Measurements from ENCODE around the gene SNRPB2.

The SNRPB2 gene

DNA sequence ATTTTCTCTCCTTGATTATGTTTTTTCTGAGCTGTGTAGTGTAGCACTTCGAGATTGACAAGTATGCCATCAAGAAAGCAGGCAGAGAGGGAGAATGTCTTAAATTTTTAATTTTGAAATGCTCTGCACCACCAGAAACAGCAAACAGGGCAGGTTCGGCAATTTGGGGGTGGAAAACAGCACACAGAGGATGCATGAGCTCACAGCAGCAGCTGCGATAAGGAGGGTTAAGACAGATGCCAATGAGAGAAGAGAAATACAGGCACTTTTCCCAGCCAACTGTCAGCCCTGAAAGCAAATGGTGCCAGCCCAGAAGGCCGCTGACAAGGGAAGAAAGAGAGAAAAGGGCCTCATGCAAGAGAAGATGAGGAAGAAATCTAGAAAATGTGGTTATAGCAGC is 15.1 kb upstream of the SNRPB2 start:
- Histone ChIP-seq H3K9me3 (ENCODE audit: insufficient read depth, low read depth, low read length) (no peaks in the 10 kb centered on the region), H3K9ac (ENCODE audit: low read length) (no peak overlapping the region), H2BK5ac (ENCODE audit: low read depth, low read length, poor library complexity) (no peak overlapping the region), H3K4me1 (ENCODE audit: control insufficient read depth in 1 of 2, insufficient read depth in 2 of 2, low read length in 2 of 2) (no peaks in the 10 kb centered on the region), H3K36me3 (ENCODE audit: control insufficient read depth in 1 of 2, insufficient read depth in 2 of 2, low read length in 2 of 2) (no peaks in the 10 kb centered on the region), H3K4ac (ENCODE audit: low read depth, low read length) (no peak overlapping the region), H2AK5ac (ENCODE audit: low read length) (no peak overlapping the region), H4K12ac (ENCODE audit: low read depth, low read length) (no peak overlapping the region), H4K8ac (ENCODE audit: low read depth, low read length) (no peak overlapping the region), H3K27me3 (ENCODE audit: insufficient read depth, low read length) (no peaks in the 10 kb centered on the region), H4K91ac (ENCODE audit: low read depth, low read length) (no peak overlapping the region), H2AFZ (ENCODE audit: insufficient read depth, low read length, poor library complexity) (no peak overlapping the region), H2BK12ac (ENCODE audit: low read length) (no peak overlapping the region), H3K18ac (ENCODE audit: low read length) (no peak overlapping the region), H3K4me2 (ENCODE audit: low read length) (no peak overlapping the region), H2BK120ac (ENCODE audit: insufficient read depth, low read length, poor library complexity) (no peak overlapping the region), H3K79me1 (ENCODE audit: low read length) (no peaks in the 10 kb centered on the region), H3K79me2 (ENCODE audit: control insufficient read depth, insufficient read depth, low read length, poor library complexity) (no peaks in the 10 kb centered on the region), H3K4me3 (ENCODE audit: low read depth, low read length) (no peak overlapping the region), H3K14ac (ENCODE audit: low read length) (no peak overlapping the region), H3K23ac (ENCODE audit: low read length) (no peak overlapping the region), H3K27ac (ENCODE audit: low read depth, low read length) (no peak overlapping the region)
- DNase-seq = no peak
- WGBS (ENCODE audit: extremely low coverage, insufficient coverage, insufficient read length) = no CpG with 5 or more reads among the region's 4 CpGs

DNA sequence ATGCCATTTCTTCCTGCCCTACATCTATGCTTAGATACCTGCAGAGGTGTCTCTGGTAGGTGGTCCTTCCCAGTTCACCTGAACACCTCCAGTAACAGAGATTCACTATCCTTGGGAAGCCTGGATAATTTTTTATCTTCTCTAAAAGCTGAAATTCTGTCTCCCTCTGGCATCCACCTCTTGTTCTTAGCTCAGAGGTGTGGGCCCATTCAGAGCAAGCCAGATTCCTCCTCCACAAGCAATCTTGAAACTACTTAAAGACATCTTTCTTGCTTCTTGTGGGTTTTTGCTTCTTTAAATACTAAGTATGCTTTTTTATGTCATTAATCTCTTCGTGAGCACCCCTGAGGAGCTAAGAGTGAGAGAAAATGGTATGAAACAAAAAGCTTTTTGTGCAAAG is 10.4 kb upstream of the SNRPB2 start:
- Histone ChIP-seq H3K27ac (ENCODE audit: low read depth, low read length) (no peak overlapping the region), H3K9me3 (ENCODE audit: insufficient read depth, low read depth, low read length) (no peaks in the 10 kb centered on the region), H3K4me2 (ENCODE audit: low read length) (no peak overlapping the region), H3K79me2 (ENCODE audit: control insufficient read depth, insufficient read depth, low read length, poor library complexity) (no peaks in the 10 kb centered on the region), H2BK5ac (ENCODE audit: low read depth, low read length, poor library complexity) (no peak overlapping the region), H3K18ac (ENCODE audit: low read length) (no peak overlapping the region), H3K36me3 (ENCODE audit: control insufficient read depth in 1 of 2, insufficient read depth in 2 of 2, low read length in 2 of 2) (no peaks in the 10 kb centered on the region), H3K23ac (ENCODE audit: low read length) (no peak overlapping the region), H4K12ac (ENCODE audit: low read depth, low read length) (no peak overlapping the region), H4K8ac (ENCODE audit: low read depth, low read length) (no peak overlapping the region), H2BK12ac (ENCODE audit: low read length) (no peak overlapping the region), H2AK5ac (ENCODE audit: low read length) (no peak overlapping the region), H3K4me1 (ENCODE audit: control insufficient read depth in 1 of 2, insufficient read depth in 2 of 2, low read length in 2 of 2) (no peaks in the 10 kb centered on the region), H2AFZ (ENCODE audit: insufficient read depth, low read length, poor library complexity) (no peak overlapping the region), H3K14ac (ENCODE audit: low read length) (no peak overlapping the region), H2BK120ac (ENCODE audit: insufficient read depth, low read length, poor library complexity) (no peak overlapping the region), H3K4ac (ENCODE audit: low read depth, low read length) (no peak overlapping the region), H3K9ac (ENCODE audit: low read length) (no peak overlapping the region), H4K91ac (ENCODE audit: low read depth, low read length) (no peak overlapping the region), H3K79me1 (ENCODE audit: low read length) (no peaks in the 10 kb centered on the region), H3K4me3 (ENCODE audit: low read depth, low read length) (no peak overlapping the region), H3K27me3 (ENCODE audit: insufficient read depth, low read length) (peaks cover 2% of the 10 kb centered on the region)
- no peak for DNase-seq
- WGBS (ENCODE audit: extremely low coverage, insufficient coverage, insufficient read length) = no CpG with 5 or more reads among the region's 1 CpG

DNA sequence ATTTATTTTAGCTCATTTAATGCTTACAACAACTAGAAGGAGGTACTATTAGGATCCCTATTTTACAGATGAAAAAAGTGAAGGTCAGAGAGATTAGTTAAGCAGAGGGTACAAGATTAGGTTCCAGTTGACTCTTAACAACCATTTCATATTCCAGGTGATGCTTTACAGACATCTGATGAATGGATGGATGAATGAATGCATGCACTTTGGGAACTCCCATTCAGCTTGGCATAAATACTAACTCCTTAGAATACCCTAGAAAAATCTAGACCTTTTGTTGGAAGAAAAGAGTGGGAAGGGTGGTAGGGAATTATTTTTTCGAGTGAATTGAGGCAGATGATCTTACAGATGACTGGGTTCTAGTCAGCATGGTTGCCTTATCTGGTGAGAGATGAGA is 746 bp upstream of the SNRPB2 start:
- Histone ChIP-seq H3K79me1 (ENCODE audit: low read length) (peaks cover 10% of the 10 kb centered on the region), H2AK5ac (ENCODE audit: low read length) (peak overlapping the region; percentile 42), H3K27ac (ENCODE audit: low read depth, low read length) (no peak overlapping the region), H3K9me3 (ENCODE audit: insufficient read depth, low read depth, low read length) (no peaks in the 10 kb centered on the region), H3K4me2 (ENCODE audit: low read length) (no peak overlapping the region), H3K4me3 (ENCODE audit: low read depth, low read length) (no peak overlapping the region), H3K14ac (ENCODE audit: low read length) (peak overlapping the region; percentile 65), H3K9ac (ENCODE audit: low read length) (no peak overlapping the region), H3K36me3 (ENCODE audit: control insufficient read depth in 1 of 2, insufficient read depth in 2 of 2, low read length in 2 of 2) (peaks cover 0 to 9% of the 10 kb centered on the region in 2 experiments), H3K27me3 (ENCODE audit: insufficient read depth, low read length) (no peaks in the 10 kb centered on the region), H3K18ac (ENCODE audit: low read length) (no peak overlapping the region), H4K12ac (ENCODE audit: low read depth, low read length) (peak overlapping the region; percentile 99), H2BK120ac (ENCODE audit: insufficient read depth, low read length, poor library complexity) (peak overlapping the region; percentile 48), H2BK5ac (ENCODE audit: low read depth, low read length, poor library complexity) (peak overlapping the region; percentile 38), H2AFZ (ENCODE audit: insufficient read depth, low read length, poor library complexity) (peak overlapping the region; percentile 95), H3K23ac (ENCODE audit: low read length) (no peak overlapping the region), H3K4me1 (ENCODE audit: control insufficient read depth in 1 of 2, insufficient read depth in 2 of 2, low read length in 2 of 2) (peaks cover 2 to 4% of the 10 kb centered on the region in 2 experiments), H4K8ac (ENCODE audit: low read depth, low read length) (peak overlapping the region; percentile 91), H3K4ac (ENCODE audit: low read depth, low read length) (peak overlapping the region; percentile 7), H2BK12ac (ENCODE audit: low read length) (no peak overlapping the region), H4K91ac (ENCODE audit: low read depth, low read length) (peak overlapping the region; percentile 87), H3K79me2 (ENCODE audit: control insufficient read depth, insufficient read depth, low read length, poor library complexity) (peaks cover 6% of the 10 kb centered on the region)
- DNase-seq = no peak
- WGBS (ENCODE audit: extremely low coverage, insufficient coverage, insufficient read length) = 100% methylated on average over 1 of the region's 1 CpG

DNA sequence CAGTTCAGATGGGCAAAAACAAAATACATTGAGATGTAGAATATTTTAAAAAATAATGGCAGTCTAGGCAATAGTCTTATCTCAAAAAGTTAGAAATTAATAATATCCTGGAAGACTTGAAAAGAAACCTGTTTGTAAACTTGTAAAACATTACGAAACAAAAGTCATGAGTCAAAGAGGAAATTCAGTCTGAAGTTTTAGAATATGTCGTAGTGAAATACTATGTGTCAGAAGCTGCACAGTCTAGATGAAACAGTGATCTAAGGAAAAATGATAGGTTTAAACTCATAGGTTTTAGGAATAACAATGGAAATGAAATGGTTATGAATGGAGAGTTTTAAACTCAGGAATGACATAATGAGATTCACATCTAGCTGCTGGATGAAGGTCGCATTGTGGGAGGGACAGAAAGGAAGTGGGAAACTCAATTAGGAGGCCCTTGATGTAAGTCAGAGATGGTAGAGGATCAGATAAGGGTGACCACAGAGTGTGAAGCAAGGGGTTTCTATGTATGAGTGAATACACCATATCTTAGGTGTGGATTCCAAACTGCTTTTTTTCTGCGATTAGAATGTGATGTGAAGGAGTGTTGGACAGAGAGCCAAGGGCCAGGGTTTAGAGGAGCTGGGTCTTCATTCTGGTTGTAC is 2.8 kb downstream of the SNRPB2 start:
- Histone ChIP-seq H3K36me3 (ENCODE audit: control insufficient read depth in 1 of 2, insufficient read depth in 2 of 2, low read length in 2 of 2) (peaks cover 4 to 20% of the 10 kb centered on the region in 2 experiments), H4K12ac (ENCODE audit: low read depth, low read length) (no peak overlapping the region), H2AK5ac (ENCODE audit: low read length) (no peak overlapping the region), H2BK120ac (ENCODE audit: insufficient read depth, low read length, poor library complexity) (no peak overlapping the region), H3K4ac (ENCODE audit: low read depth, low read length) (no peak overlapping the region), H3K4me2 (ENCODE audit: low read length) (no peak overlapping the region), H3K9me3 (ENCODE audit: insufficient read depth, low read depth, low read length) (no peaks in the 10 kb centered on the region), H3K9ac (ENCODE audit: low read length) (no peak overlapping the region), H4K8ac (ENCODE audit: low read depth, low read length) (no peak overlapping the region), H4K91ac (ENCODE audit: low read depth, low read length) (no peak overlapping the region), H3K79me2 (ENCODE audit: control insufficient read depth, insufficient read depth, low read length, poor library complexity) (peaks cover 6% of the 10 kb centered on the region), H3K79me1 (ENCODE audit: low read length) (peaks cover 10% of the 10 kb centered on the region), H2BK12ac (ENCODE audit: low read length) (no peak overlapping the region), H2BK5ac (ENCODE audit: low read depth, low read length, poor library complexity) (no peak overlapping the region), H3K4me3 (ENCODE audit: low read depth, low read length) (no peak overlapping the region), H3K27ac (ENCODE audit: low read depth, low read length) (no peak overlapping the region), H3K18ac (ENCODE audit: low read length) (no peak overlapping the region), H3K23ac (ENCODE audit: low read length) (no peak overlapping the region), H3K4me1 (ENCODE audit: control insufficient read depth in 1 of 2, insufficient read depth in 2 of 2, low read length in 2 of 2) (peaks cover 5 to 11% of the 10 kb centered on the region in 2 experiments), H2AFZ (ENCODE audit: insufficient read depth, low read length, poor library complexity) (no peak overlapping the region), H3K14ac (ENCODE audit: low read length) (no peak overlapping the region), H3K27me3 (ENCODE audit: insufficient read depth, low read length) (no peaks in the 10 kb centered on the region)
- no CpG with 5 or more reads among the region's 4 CpGs for WGBS (ENCODE audit: extremely low coverage, insufficient coverage, insufficient read length)
- DNase-seq = peak in 1 of 2 donors; percentile 24
